ENCODE data around the gene NUCKS1.

NUCKS1 gene

DNA sequence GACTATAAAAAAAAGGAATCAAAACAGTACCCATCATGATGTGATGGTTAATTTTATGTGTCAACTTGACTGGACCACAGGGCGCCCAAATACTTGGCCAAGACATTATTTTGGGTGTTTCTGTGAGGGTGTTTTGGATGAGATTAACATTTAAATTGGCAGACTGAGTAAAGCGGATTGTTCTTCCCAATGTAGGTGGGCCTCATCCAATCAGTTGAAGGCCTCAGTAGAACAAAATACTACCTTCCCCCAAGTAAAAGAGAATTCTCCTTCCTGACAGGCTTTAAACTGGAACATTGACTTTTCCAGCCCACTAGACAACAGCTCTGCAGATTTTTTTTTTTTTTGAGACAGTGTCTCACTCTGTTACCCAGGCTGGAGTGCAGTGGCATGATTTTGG lies 14.6 kb upstream of the NUCKS1 start:
- in situ Hi-C loops (cut with MboI; ENCODE audit: low pct_unique_long_range_greater_than_20kb, low sequenced_read_pairs, unreplicated experiment) = no loop called here
- TF ChIP-seq, protein P1, sequence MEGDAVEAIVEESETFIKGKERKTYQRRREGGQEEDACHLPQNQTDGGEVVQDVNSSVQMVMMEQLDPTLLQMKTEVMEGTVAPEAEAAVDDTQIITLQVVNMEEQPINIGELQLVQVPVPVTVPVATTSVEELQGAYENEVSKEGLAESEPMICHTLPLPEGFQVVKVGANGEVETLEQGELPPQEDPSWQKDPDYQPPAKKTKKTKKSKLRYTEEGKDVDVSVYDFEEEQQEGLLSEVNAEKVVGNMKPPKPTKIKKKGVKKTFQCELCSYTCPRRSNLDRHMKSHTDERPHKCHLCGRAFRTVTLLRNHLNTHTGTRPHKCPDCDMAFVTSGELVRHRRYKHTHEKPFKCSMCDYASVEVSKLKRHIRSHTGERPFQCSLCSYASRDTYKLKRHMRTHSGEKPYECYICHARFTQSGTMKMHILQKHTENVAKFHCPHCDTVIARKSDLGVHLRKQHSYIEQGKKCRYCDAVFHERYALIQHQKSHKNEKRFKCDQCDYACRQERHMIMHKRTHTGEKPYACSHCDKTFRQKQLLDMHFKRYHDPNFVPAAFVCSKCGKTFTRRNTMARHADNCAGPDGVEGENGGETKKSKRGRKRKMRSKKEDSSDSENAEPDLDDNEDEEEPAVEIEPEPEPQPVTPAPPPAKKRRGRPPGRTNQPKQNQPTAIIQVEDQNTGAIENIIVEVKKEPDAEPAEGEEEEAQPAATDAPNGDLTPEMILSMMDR (IDR thresholded peaks at IDR 0.05; ENCODE audit: extremely low read depth, insufficient read depth, missing control alignments) = no peak
- no peak for DNase-seq (ENCODE audit: low spot score)

DNA sequence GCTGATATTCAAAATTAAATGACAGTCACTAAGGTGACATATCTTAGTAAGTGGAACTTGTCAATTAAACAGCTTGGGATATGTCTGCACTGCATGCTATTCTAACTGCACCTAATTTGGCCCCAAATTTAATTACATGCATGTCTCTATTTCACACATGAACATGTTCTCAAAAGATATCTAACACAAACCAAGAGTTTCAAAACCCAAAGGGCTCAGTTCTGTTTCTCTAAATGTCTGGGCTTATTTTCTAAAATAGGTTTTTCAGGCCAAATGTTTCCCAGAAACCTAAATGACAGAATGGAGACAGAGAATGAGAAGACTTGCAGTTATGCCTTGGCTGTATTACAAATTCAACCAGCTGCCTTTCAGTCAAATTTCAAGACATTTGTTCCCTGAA lies 14.0 kb upstream of the NUCKS1 start:
- no peak for DNase-seq (ENCODE audit: low spot score)
- TF ChIP-seq, protein P1 (IDR thresholded peaks at IDR 0.05; ENCODE audit: extremely low read depth, insufficient read depth, missing control alignments) = no peak
- in situ Hi-C loops (cut with MboI; ENCODE audit: low pct_unique_long_range_greater_than_20kb, low sequenced_read_pairs, unreplicated experiment) = no loop called here

DNA sequence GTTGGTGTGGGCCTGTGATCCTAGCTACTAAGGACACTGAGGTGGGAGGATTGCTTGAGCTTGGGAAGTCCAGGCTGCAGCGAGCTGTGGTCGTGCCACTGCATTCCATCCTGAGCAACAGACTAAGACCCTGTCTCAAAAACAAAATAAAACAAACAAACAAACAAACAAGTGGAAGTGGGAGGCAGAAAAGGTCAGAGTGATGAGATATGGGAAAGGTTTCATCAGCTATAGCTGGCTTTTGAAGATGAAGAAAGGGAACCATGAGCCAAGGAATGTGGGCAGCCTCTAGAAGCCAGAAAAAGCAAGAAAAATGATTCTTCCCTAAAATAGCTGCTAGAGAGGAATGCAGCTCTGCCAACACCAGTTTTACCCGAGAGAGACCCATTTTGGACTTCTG lies 10.6 kb upstream of the NUCKS1 start:
- DNase-seq (ENCODE audit: low spot score) = no peak
- in situ Hi-C loops (cut with MboI; ENCODE audit: low pct_unique_long_range_greater_than_20kb, low sequenced_read_pairs, unreplicated experiment) = no loop called here
- TF ChIP-seq, protein P1 (IDR thresholded peaks at IDR 0.05; ENCODE audit: extremely low read depth, insufficient read depth, missing control alignments) = no peak

DNA sequence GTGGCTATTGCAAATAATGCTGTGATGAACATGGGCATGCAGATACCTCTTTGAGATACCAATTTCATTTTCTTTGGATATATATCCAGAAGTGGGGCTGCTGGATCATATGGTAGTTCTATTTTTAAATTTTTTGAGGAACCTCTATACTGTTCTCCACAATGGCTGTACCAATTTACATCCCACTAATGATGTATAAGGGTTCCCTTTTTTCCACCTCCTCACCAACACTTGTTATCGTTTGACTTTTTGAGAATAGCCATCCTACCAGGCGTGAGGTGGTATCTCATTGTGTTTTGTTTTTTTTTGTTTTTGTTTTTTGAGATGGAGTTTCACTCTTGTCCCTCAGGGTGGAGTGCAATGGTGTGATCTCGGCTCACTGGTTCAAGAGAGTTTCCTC lies 6.6 kb upstream of the NUCKS1 start:
- no peak for DNase-seq (ENCODE audit: low spot score)
- TF ChIP-seq, protein P1 (IDR thresholded peaks at IDR 0.05; ENCODE audit: extremely low read depth, insufficient read depth, missing control alignments) = no peak
- in situ Hi-C loops (cut with MboI; ENCODE audit: low pct_unique_long_range_greater_than_20kb, low sequenced_read_pairs, unreplicated experiment) = no loop called here

DNA sequence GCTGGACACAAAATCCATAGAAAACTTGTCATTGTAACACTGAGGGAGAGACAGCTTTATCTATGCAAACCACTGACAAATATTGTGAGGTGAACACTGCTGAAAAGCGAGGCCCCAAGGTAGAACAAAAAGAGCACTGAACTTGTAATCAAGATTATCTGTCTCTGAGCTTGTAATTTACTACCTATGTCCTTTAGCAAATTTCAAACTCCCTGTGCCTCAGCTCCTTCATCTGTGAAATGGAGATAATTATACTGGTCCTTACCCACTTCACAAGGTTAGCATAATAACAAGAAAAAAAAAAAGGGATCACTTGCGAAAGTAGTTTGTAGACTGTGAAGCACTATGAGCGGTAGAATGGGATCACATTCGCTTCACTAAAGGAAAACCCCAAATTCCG lies 4.9 kb upstream of the NUCKS1 start:
- in situ Hi-C loops (cut with MboI; ENCODE audit: low pct_unique_long_range_greater_than_20kb, low sequenced_read_pairs, unreplicated experiment) = no loop called here
- TF ChIP-seq, protein P1 (IDR thresholded peaks at IDR 0.05; ENCODE audit: extremely low read depth, insufficient read depth, missing control alignments) = no peak
- no peak for DNase-seq (ENCODE audit: low spot score)

DNA sequence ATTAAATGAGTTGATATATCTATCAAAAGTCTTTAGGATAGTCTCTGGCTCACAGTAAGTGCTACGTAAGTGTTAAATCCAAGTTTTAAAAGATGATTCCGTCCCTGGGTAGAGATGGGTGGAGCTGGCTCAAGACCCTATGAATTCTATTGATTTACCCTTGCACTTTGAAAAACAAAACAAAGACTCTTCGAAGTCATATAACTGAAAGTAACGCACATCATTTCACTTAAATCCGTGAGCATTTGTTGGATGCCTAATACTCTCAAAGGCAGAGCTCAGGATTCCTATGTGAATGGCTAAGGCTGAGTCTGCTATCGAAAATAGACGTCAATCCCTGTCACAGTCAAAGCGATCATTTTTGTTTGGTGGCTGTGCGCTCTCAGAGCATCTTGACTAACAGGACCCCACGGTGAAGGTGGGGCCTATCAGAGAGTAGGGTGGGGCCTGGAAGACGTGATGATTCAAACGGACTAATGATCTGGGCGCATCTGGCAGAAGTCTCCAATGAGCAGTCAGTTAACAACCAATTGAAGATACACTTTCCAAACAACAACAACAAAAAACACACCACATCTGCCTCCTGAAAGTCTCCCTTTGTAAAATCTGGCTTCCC lies 1.2 kb upstream of the NUCKS1 start:
- no peak for DNase-seq (ENCODE audit: low spot score)

More for the DNA sequence above, 1.2 kb upstream of the NUCKS1 start:
- TF ChIP-seq, protein P1 (IDR thresholded peaks at IDR 0.05; ENCODE audit: extremely low read depth, insufficient read depth, missing control alignments) = no peak
- in situ Hi-C loops (cut with MboI; ENCODE audit: low pct_unique_long_range_greater_than_20kb, low sequenced_read_pairs, unreplicated experiment) = no loop called here

Data from GM13977 (cell line).